PFSK-1 (cell line): ENCODE data around the gene DIP2C.

Source experiments
- FOXP2 ChIP-seq: optimal IDR thresholded peaks from 2 replicates; pipeline ENCODE3; 2011; ENCODE audit warnings: borderline replicate concordance, control low read depth, inconsistent platforms; ENCODE audit not compliant: insufficient read depth; ENCODE audit errors: extremely low read length, extremely low read depth
- POLR2AphosphoS5 ChIP-seq: IDR thresholded peaks from 2 replicates; pipeline ENCODE4 v1.6.1; 2012; ENCODE audit warnings: low read depth, mild to moderate bottlenecking, control low read depth, low read length, moderate library complexity
- SIN3A ChIP-seq: IDR thresholded peaks from 2 replicates; pipeline ENCODE4 v1.6.1; 2012; ENCODE audit warnings: mild to moderate bottlenecking, low read length, moderate library complexity, borderline replicate concordance; ENCODE audit not compliant: insufficient read depth
- TAF1 ChIP-seq: IDR thresholded peaks from 2 replicates; pipeline ENCODE4 v1.6.1; 2012; ENCODE audit warnings: low read length, control low read depth, borderline replicate concordance; ENCODE audit not compliant: insufficient read depth
- TF ChIP-seq, protein P1 (sequence below), 2 experiments: IDR thresholded peaks; 2 replicates each; pipeline versions ENCODE4 v1.6.1 to v1.8.0; 2011 to 2012; ENCODE audit warnings: low read depth in 2 of 2, low read length in 2 of 2, control low read depth in 1 of 2, inconsistent platforms in 1 of 2, mild to moderate bottlenecking in 1 of 2, moderate library complexity in 1 of 2; ENCODE audit not compliant: insufficient read depth in 1 of 2

DNA sequence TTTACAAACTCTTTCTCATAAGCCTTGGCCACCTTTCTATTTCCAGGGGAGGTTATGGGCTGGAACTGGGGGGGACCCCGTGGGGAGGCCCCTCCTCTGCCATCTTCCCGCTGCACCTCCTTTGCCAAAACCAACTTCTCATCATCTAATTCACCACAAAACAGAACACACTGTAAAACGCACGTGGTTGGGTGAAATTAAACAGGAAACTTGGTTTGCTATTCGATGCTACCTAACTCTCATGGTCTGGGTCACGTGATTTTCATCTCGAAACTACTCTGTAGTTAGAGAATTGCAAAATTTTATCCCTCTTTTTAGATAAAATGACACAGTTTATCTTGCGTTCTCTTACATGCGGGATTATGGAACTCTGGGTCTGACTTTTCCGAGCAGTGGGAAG, 312.2 kb downstream of the DIP2C start:
- TF ChIP-seq TAF1, result no peak
- TF ChIP-seq POLR2AphosphoS5, result no peak
- TF ChIP-seq, protein P1, sequence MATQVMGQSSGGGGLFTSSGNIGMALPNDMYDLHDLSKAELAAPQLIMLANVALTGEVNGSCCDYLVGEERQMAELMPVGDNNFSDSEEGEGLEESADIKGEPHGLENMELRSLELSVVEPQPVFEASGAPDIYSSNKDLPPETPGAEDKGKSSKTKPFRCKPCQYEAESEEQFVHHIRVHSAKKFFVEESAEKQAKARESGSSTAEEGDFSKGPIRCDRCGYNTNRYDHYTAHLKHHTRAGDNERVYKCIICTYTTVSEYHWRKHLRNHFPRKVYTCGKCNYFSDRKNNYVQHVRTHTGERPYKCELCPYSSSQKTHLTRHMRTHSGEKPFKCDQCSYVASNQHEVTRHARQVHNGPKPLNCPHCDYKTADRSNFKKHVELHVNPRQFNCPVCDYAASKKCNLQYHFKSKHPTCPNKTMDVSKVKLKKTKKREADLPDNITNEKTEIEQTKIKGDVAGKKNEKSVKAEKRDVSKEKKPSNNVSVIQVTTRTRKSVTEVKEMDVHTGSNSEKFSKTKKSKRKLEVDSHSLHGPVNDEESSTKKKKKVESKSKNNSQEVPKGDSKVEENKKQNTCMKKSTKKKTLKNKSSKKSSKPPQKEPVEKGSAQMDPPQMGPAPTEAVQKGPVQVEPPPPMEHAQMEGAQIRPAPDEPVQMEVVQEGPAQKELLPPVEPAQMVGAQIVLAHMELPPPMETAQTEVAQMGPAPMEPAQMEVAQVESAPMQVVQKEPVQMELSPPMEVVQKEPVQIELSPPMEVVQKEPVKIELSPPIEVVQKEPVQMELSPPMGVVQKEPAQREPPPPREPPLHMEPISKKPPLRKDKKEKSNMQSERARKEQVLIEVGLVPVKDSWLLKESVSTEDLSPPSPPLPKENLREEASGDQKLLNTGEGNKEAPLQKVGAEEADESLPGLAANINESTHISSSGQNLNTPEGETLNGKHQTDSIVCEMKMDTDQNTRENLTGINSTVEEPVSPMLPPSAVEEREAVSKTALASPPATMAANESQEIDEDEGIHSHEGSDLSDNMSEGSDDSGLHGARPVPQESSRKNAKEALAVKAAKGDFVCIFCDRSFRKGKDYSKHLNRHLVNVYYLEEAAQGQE (IDR thresholded peaks at IDR 0.05; ENCODE audit: insufficient read depth in 1 of 2, low read depth in 2 of 2, low read length in 2 of 2), result no peak
- no peak for TF ChIP-seq SIN3A
- no peak for TF ChIP-seq FOXP2
